GM12878 (cell line): Measurements from ENCODE around the gene RNF166. TPM values are rescaled to one million over a fixed set of nuclear protein-coding genes. Genes with fewer than 3 reads are reported as not detected.

Source experiments
- ATAC-seq: fragments of 200-7000 bp; cut with Tn5 transposase; 3 replicates; pipeline ENCODE4 v1.9.1; 2020; ENCODE audit warnings: mild to moderate bottlenecking, moderate library complexity
- BruUV-seq: library from RNA; stranded (reverse); fragments of 400-500 nt; replicated peaks from 2 replicates; lab custom pipeline; 2021; lab: Mats Ljungman, UMichigan
- CTCF ChIA-PET: fragments of 300-600 bp; sonication (Branson Sonifier 250); formaldehyde crosslinking; extraction: SDS; loops from one replicate; lab custom pipeline; 2021; ENCODE audit warnings: inconsistent platforms; lab: Yijun Ruan, JAX
- POLR2A ChIA-PET: fragments of 350-600 bp; formaldehyde crosslinking; extraction: SDS; loops from one replicate; lab custom pipeline; 2021; ENCODE audit warnings: inconsistent platforms; lab: Charles Lee
- RAD21 ChIA-PET: fragments of 300-600 bp; sonication (Branson Sonifier 250); formaldehyde crosslinking; loops from one replicate; lab custom pipeline; 2023; ENCODE audit warnings: antibody characterized with exemption; ENCODE audit not compliant: unreplicated experiment; lab: Charles Lee
- SMC1A ChIA-PET: fragments of 300-600 bp; sonication (Branson Sonifier 250); formaldehyde crosslinking; loops from one replicate; lab custom pipeline; 2023; ENCODE audit not compliant: unreplicated experiment, uncharacterized antibody; lab: Charles Lee
- DNase-seq: peaks from one replicate; pipeline ENCODE4 v3.0.0-alpha.2; 2011; ENCODE audit warnings: low read depth, low spot score
- FAIRE-seq: peaks from 3 replicates; lab custom pipeline; 2011; peaks lifted over from hg19 to GRCh38; lab: Jason Lieb, UNC
- H2AFZ ChIP-seq: 2 replicates; pipeline ENCODE4 v1.6.0; 2011; ENCODE audit warnings: low read depth, low read length, control low read depth; ENCODE audit not compliant: control insufficient read depth
- H3K27ac ChIP-seq: 2 replicates; pipeline ENCODE4 v1.5.1; 2011; ENCODE audit warnings: control low read depth; ENCODE audit not compliant: control insufficient read depth, insufficient read depth
- H3K27me3 ChIP-seq, 2 experiments: replicated peaks in 1 of 2; 2 replicates each; pipeline versions ENCODE4 v1.6.0 to v1.6.1; 2011; ENCODE audit warnings: low read length in 1 of 2; ENCODE audit not compliant: control insufficient read depth in 2 of 2, insufficient read depth in 2 of 2
- H3K36me3 ChIP-seq, 2 experiments: 2 replicates each; pipeline ENCODE4 v1.5.1; 2011; ENCODE audit warnings: low read length in 1 of 2; ENCODE audit not compliant: control insufficient read depth in 2 of 2, insufficient read depth in 2 of 2
- H3K4me1 ChIP-seq: 2 replicates; pipeline ENCODE4 v1.6.1; 2011; ENCODE audit warnings: mild to moderate bottlenecking, low read length, moderate library complexity, mixed read lengths; ENCODE audit not compliant: control insufficient read depth, insufficient read depth
- H3K4me2 ChIP-seq: 2 replicates; pipeline ENCODE4 v1.6.0; 2011; ENCODE audit warnings: control low read depth; ENCODE audit not compliant: control insufficient read depth, insufficient read depth
- H3K4me3 ChIP-seq: fragments of 200-600 bp; sonication (generic); 2 replicates; pipeline ENCODE4 v1.5.1; 2016
- H3K79me2 ChIP-seq: 2 replicates; pipeline ENCODE4 v1.6.0; 2011; ENCODE audit warnings: low read length; ENCODE audit not compliant: control insufficient read depth, insufficient read depth
- H3K9ac ChIP-seq: 2 replicates; pipeline ENCODE4 v1.8.0; 2011; ENCODE audit warnings: low read length, control low read depth, mixed read lengths; ENCODE audit not compliant: control insufficient read depth, insufficient read depth
- H3K9me3 ChIP-seq: replicated peaks from 3 replicates; pipeline ENCODE4 v1.5.1; 2011; ENCODE audit warnings: mild to moderate bottlenecking, low read length; ENCODE audit not compliant: control insufficient read depth, insufficient read depth
- H4K20me1 ChIP-seq: 2 replicates; pipeline ENCODE4 v1.6.0; 2011; ENCODE audit not compliant: control insufficient read depth, insufficient read depth
- BHLHE40 ChIP-seq, 2 experiments: fragments of 450-650 bp in 1 of 2; IDR thresholded peaks; 2 replicates each; pipeline ENCODE4 v1.6.1; 2011 to 2017; ENCODE audit warnings: low read depth in 2 of 2, borderline replicate concordance in 1 of 2, improper control_type of control experiment in 1 of 2, low read length in 1 of 2, mild to moderate bottlenecking in 1 of 2
- DPF2 ChIP-seq: fragments of 450-650 bp; IDR thresholded peaks from 2 replicates; pipeline ENCODE4 v1.6.1; 2017; ENCODE audit warnings: mild to moderate bottlenecking
- ETV6 ChIP-seq, 2 experiments: fragments of 450-650 bp in 1 of 2; IDR thresholded peaks in 1 of 2; conservative IDR thresholded peaks in 1 of 2; 2 replicates each; pipeline ENCODE4 v1.6.1; 2014; ENCODE audit warnings: antibody characterized with exemption in 1 of 2, borderline replicate concordance in 1 of 2, low read depth in 1 of 2, mild to moderate bottlenecking in 1 of 2, moderate library complexity in 1 of 2
- GABPA ChIP-seq: IDR thresholded peaks from 2 replicates; pipeline ENCODE4 v1.6.1; 2014; ENCODE audit warnings: antibody characterized with exemption, low read depth, mild to moderate bottlenecking, inconsistent platforms
- MEF2A ChIP-seq: IDR thresholded peaks from 2 replicates; pipeline ENCODE4 v1.6.1; 2011; ENCODE audit warnings: low read depth, mild to moderate bottlenecking, low read length, moderate library complexity; ENCODE audit not compliant: insufficient read depth
- MXI1 ChIP-seq: fragments of 150-350 bp; IDR thresholded peaks from 2 replicates; pipeline ENCODE4 v1.6.1; 2011; ENCODE audit warnings: low read depth, mild to moderate bottlenecking, inconsistent platforms, low read length, improper control_type of control experiment
- NFIC ChIP-seq: IDR thresholded peaks from 2 replicates; pipeline ENCODE4 v1.6.1; 2012; ENCODE audit warnings: low read depth, mild to moderate bottlenecking, inconsistent platforms, low read length, moderate library complexity
- NR2F1 ChIP-seq: fragments of 450-650 bp; conservative IDR thresholded peaks from 2 replicates; pipeline ENCODE4 v1.6.1; 2017; ENCODE audit warnings: mild to moderate bottlenecking
- POLR2AphosphoS2 ChIP-seq: IDR thresholded peaks from 2 replicates; pipeline ENCODE4 v1.6.1; 2011; ENCODE audit warnings: low read depth, mild to moderate bottlenecking, low read length, improper control_type of control experiment, moderate library complexity
- RAD21 ChIP-seq: IDR thresholded peaks from 2 replicates; pipeline ENCODE4 v1.6.1; 2011; ENCODE audit warnings: mild to moderate bottlenecking, low read depth, low read length, moderate library complexity; ENCODE audit not compliant: insufficient read depth
- RAD51 ChIP-seq: fragments of 450-650 bp; IDR thresholded peaks from 2 replicates; pipeline ENCODE4 v1.6.1; 2016; ENCODE audit warnings: moderate library complexity, mild to moderate bottlenecking, inconsistent platforms
- RB1 ChIP-seq: fragments of 450-650 bp; formaldehyde crosslinking; IDR thresholded peaks from 2 replicates; pipeline ENCODE4 v1.6.1; 2017; ENCODE audit warnings: mild to moderate bottlenecking, borderline replicate concordance
- RBBP5 ChIP-seq: fragments of 200-600 bp; sonication (generic); conservative IDR thresholded peaks from 2 replicates; pipeline ENCODE4 v1.6.1; 2016
- RCOR1 ChIP-seq: conservative IDR thresholded peaks from 2 replicates; pipeline ENCODE4 v1.6.1; 2012; ENCODE audit warnings: low read depth, low read length, improper control_type of control experiment
- RUNX3 ChIP-seq: IDR thresholded peaks from 2 replicates; pipeline ENCODE4 v1.6.1; 2012; ENCODE audit warnings: low read length, inconsistent platforms
- SPI1 ChIP-seq: IDR thresholded peaks from 2 replicates; pipeline ENCODE4 v1.6.1; 2011; ENCODE audit warnings: low read depth, mild to moderate bottlenecking, low read length, moderate library complexity, borderline replicate concordance; ENCODE audit not compliant: insufficient read depth
- STAT1 ChIP-seq: fragments of 450-650 bp; conservative IDR thresholded peaks from 2 replicates; pipeline ENCODE4 v1.6.1; 2014; ENCODE audit warnings: antibody characterized with exemption, mild to moderate bottlenecking
- YY1 ChIP-seq: IDR thresholded peaks from 2 replicates; pipeline ENCODE4 v1.6.1; 2011; ENCODE audit warnings: low read depth, mild to moderate bottlenecking, low read length
- ZNF207 ChIP-seq: fragments of 450-650 bp; IDR thresholded peaks from 2 replicates; pipeline ENCODE4 v1.6.1; 2014; ENCODE audit warnings: antibody characterized with exemption, mild to moderate bottlenecking, borderline replicate concordance
- ZNF217 ChIP-seq: fragments of 450-650 bp; IDR thresholded peaks from 2 replicates; pipeline ENCODE4 v1.6.1; 2017; ENCODE audit warnings: antibody characterized with exemption, mild to moderate bottlenecking
- WGBS: methylation state at CpG from one replicate; pipeline ENCODE4 v1.1.6; 2016; ENCODE audit warnings: low lambda C conversion rate; ENCODE audit not compliant: insufficient replicate concordance, insufficient coverage; ENCODE audit errors: missing lambda C conversion rate; 5-methylcytosine and 5-hydroxymethylcytosine counted together
- in situ Hi-C: fragments of 300-500 bp; cut with MboI; formaldehyde crosslinking; loops from 9 replicates; pipeline ENCODE4 v1.14.3; 2018; ENCODE audit warnings: mixed read lengths
- intact Hi-C: fragments of 100-400 bp; cut with micrococcal nuclease; formaldehyde crosslinking; loops from one replicate; pipeline ENCODE4 v1.14.2; 2022; ENCODE audit not compliant: unreplicated experiment
- polyA plus RNA-seq, 11 experiments: library from polyadenylated mRNA; depleted of rRNA in 4 of 11; unstranded in 6 of 11; stranded (reverse) in 5 of 11; fragments of >200 nt; fragmentation: Nextera tagmentation in 4 of 11; fragmentation: Illumina TruSeq in 1 of 11; extraction: Ambion mirVana in 4 of 11; extraction: Trizol in 1 of 11; gene quantifications; 1 replicate in 1 of 11; 2 replicates in 10 of 11; pipeline versions ENCODE4 v1.2.1 to v1.2.3, GENCODE V29; 2011 to 2016; ENCODE audit warnings: inconsistent platforms in 2 of 11, missing spikeins in 2 of 11, low read depth in 1 of 11
- total RNA-seq, 4 experiments: library from RNA; depleted of rRNA in 3 of 4; stranded (reverse); fragments of >200 nt in 3 of 4; fragmentation: Illumina TruSeq in 1 of 4; extraction: Trizol in 1 of 4; gene quantifications; 2 replicates each; pipeline versions ENCODE4 v1.2.1 to v1.2.3, GENCODE V29; 2013 to 2021
- TF ChIP-seq, protein P1 (sequence below): fragments of 150-350 bp; IDR thresholded peaks from 2 replicates; pipeline ENCODE4 v1.6.1; 2014; ENCODE audit warnings: mild to moderate bottlenecking, low read depth, low read length

The RNF166 gene
- total and polyA plus RNA-seq, 10 of the 15 experiments (the other 5 are each of a cell fraction or from before 2014, with no cell fraction given), result 0.48 to 32.8 (median 12.1) TPM

DNA sequence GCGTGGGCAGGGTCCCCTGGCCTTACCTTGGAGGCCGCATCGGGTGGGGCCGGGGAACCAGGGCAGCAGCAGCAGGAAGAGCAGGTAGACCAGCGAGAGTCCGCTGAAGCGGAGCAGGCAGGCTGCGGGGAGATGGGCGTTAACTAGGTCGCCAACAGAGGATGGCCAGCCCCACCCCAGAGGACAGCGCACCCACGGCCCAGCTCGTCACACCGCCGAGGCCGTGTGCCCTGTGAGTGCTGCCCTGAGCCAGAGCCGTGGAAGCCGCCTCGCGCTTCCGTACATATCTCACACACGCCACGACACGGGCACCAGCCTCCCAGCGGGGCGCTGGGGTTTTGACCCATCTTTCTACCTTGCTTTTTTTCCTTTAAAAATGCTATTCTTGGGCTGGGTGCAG lies 43.1 kb upstream of the RNF166 start (continued):
- TF ChIP-seq RBBP5, result no peak
- no peak for TF ChIP-seq GABPA
- TF ChIP-seq MEF2A, result no peak
- no peak for TF ChIP-seq ETV6 (conservative IDR thresholded peaks at IDR 0.05 in 1 of 2, IDR thresholded peaks at IDR 0.05 in 1 of 2; ENCODE audit: borderline replicate concordance in 1 of 2, low read depth in 1 of 2)
- no peak for TF ChIP-seq RUNX3
- no peak for TF ChIP-seq SPI1
- TF ChIP-seq RAD21, result no peak
- no peak for TF ChIP-seq ZNF207
- no peak for TF ChIP-seq MXI1
- TF ChIP-seq YY1, result no peak
- TF ChIP-seq RAD51, result no peak
- TF ChIP-seq, all 136 proteins: peak for 0

DNA sequence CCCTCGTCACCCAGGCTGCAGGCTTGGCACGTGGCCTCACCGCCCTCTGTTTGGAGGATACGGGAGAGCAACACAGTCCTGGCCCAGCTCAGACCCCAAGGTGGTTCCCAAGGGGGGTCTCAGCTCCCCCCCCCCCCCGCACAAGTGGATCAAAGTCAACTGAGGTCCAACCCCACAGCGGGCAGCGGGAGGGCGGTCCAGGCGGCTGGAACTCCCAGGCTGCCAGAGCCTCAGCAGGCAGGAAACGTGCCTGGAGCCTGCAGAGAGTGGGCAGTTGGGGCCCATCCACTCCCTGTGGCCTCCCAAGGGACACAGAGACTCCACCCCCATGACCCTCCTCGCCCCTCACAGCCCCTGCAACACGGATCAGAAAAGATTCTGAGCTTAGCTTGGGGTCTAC lies 42.2 kb upstream of the RNF166 start:
- RAD21 ChIA-PET, result no interaction called here
- Histone ChIP-seq H2AFZ (no peak overlapping the region), H3K4me1 (peaks cover 11% of the 10 kb centered on the region), H3K36me3 (peaks cover 0 to 14% of the 10 kb centered on the region in 2 experiments; a peak in 2 of 4 replicates), H3K79me2 (no peaks in the 10 kb centered on the region; the same call in none of the 2 replicates), H3K4me2 (no peak overlapping the region), H3K4me3 (no peak overlapping the region), H3K27ac (no peak overlapping the region), H3K9ac (no peak overlapping the region), H3K9me3 (no peaks in the 10 kb centered on the region), H4K20me1 (no peaks in the 10 kb centered on the region), H3K27me3 (no peaks in the 10 kb centered on the region)
- POLR2A ChIA-PET, result no interaction called here
- BruUV-seq, result no TSS peak
- SMC1A ChIA-PET, result no interaction called here
- CTCF ChIA-PET, result interaction anchor here (1.2 to 1.8 kb wide), 2 partner anchors 11 to 13 kb away, joined by 3 to 8 read pairs; no protein-coding TSS in a partner anchor
- in situ Hi-C loops, result loop anchor here (5.0 kb wide), 2 partner anchors 419 to 464 kb away; no protein-coding TSS in a partner anchor
- intact Hi-C loops, result loop anchor here (10.0 kb wide), 1 partner anchor 466 kb away; the partner anchor contains the start of gene ZNF778
- DNase-seq, result no peak
- 61% methylated on average over 8 of the region's 12 CpGs for WGBS
- no peak for FAIRE-seq
- ATAC-seq, result no peak
- TF ChIP-seq BHLHE40 (IDR thresholded peaks at IDR 0.05; ENCODE audit: borderline replicate concordance in 1 of 2, low read depth in 2 of 2, low read length in 1 of 2) (no peak), NFIC (no peak), RB1 (no peak), NR2F1 (no peak), POLR2AphosphoS2 (no peak), ZNF217 (no peak), RCOR1 (no peak), STAT1 (no peak), DPF2 (no peak), MEF2A (no peak)
- TF ChIP-seq, protein P1, sequence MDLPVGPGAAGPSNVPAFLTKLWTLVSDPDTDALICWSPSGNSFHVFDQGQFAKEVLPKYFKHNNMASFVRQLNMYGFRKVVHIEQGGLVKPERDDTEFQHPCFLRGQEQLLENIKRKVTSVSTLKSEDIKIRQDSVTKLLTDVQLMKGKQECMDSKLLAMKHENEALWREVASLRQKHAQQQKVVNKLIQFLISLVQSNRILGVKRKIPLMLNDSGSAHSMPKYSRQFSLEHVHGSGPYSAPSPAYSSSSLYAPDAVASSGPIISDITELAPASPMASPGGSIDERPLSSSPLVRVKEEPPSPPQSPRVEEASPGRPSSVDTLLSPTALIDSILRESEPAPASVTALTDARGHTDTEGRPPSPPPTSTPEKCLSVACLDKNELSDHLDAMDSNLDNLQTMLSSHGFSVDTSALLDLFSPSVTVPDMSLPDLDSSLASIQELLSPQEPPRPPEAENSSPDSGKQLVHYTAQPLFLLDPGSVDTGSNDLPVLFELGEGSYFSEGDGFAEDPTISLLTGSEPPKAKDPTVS, result no peak
